GM18951 (cell line): ENCODE data around the gene CPNE4.

Experiments used
- POLR2A ChIP-seq: IDR thresholded peaks from 4 replicates; pipeline ENCODE4 v1.6.1; 2011; ENCODE audit warnings: mild to moderate bottlenecking; ENCODE audit not compliant: insufficient read length, insufficient read depth; ENCODE audit errors: extremely low read depth
- in situ Hi-C: fragments of 300-500 bp; cut with MboI; formaldehyde crosslinking; loops from one replicate; pipeline ENCODE4 v1.12.0; 2022; ENCODE audit warnings: low sequenced_read_pairs, mixed read lengths, inconsistent platforms; ENCODE audit not compliant: unreplicated experiment

The CPNE4 gene

GRCh38 chr3:132006605-132007204 is 28.1 kb downstream of the CPNE4 start:
- in situ Hi-C loops = loop anchor here (25.0 kb wide), 1 partner anchor 469 kb away; no protein-coding TSS in a partner anchor
- no peak for TF ChIP-seq POLR2A

DNA sequence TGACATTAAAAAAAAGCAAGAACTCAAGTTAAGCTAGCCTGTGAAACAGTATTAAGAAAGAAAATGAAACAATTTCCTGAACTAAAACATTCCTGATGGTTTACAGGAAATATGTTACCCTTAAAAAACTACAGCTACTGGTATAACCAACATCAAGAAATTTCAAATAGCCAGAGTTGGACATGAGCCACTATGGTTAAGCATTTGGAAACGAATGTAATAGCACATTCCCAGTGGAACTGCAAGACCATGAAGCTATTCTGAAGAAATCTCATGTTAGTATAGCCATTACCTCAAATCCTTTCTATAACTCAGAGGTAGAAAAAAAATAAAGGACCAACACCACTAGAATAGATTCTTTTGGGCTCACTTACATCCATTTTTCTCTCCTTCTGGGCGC is 30.2 kb downstream of the CPNE4 start:
- no peak for TF ChIP-seq POLR2A
- in situ Hi-C loops = loop anchor here (25.0 kb wide), 1 partner anchor 467 kb away; no protein-coding TSS in a partner anchor

DNA sequence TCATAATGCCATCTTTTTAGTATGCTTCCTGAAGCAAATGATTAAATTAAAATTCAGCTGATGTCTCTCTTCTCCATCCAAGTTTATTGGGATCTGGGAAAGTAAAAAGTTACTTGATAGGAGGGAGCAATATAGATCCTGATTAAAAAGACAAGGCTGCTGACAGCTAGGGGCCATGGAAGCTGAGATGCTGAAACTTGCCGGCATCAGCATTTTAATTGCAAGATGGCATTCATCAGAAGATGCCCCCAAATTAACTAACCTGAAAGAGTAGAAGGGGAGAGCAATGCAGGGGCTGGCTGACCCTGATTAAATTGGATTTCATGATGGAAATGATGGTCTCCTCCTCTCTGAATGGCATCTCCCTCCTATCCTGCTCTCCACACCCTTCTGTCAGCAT is 31.1 kb downstream of the CPNE4 start:
- in situ Hi-C loops = loop anchor here (25.0 kb wide), 1 partner anchor 466 kb away; no protein-coding TSS in a partner anchor
- TF ChIP-seq POLR2A = no peak

- in situ Hi-C loops = loop anchor here (25.0 kb wide), 1 partner anchor 465 kb away; no protein-coding TSS in a partner anchor
- TF ChIP-seq POLR2A = no peak
Measured at GRCh38 chr3:132001999-132002398, 32.8 kb downstream of the CPNE4 start.

DNA sequence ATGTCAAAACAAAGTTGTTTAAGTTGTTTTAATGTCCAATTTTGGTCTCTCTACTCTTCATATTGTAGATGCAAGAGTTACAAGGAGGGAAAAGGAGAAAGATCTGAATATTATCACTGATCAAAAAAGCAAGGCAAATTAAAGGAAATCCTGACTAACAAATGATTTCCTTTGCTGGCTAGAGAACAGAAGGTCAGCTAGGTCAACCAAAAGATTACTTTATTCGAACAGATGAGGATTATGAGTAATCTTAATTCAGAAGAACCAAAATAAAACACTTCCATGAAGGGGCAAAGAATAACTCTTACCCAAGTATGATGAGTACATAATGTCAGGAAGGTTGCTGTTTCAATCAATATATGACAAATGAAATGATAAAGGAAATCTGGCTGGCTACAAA is 33.8 kb downstream of the CPNE4 start:
- in situ Hi-C loops = loop anchor here (25.0 kb wide), 1 partner anchor 464 kb away; no protein-coding TSS in a partner anchor
- TF ChIP-seq POLR2A = no peak

- in situ Hi-C loops = no loop called here
- no peak for TF ChIP-seq POLR2A
Measured at GRCh38 chr3:131998027-131998426, 36.8 kb downstream of the CPNE4 start.

DNA sequence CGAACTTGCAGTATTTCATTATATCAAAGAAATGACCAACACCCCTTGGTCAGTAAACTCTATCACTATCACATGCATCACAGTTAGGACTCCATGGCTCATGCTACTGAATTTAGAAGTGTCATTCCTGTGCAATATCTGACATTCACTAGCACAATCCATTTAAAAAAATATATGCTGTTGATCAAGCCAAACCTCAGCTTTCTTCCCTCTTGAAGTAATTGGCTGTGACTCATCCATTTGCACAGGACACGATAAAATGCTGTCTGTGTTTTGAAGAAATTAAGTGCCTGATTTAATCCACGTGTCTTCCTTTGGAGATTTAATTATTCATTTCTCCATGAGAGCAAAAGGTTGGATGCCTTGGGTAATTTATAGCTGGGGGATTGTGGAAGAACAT is 38.9 kb downstream of the CPNE4 start:
- TF ChIP-seq POLR2A = no peak
- in situ Hi-C loops = no loop called here

GRCh38 chr3:131989318-131989717 is 45.5 kb downstream of the CPNE4 start:
- TF ChIP-seq POLR2A = no peak
- in situ Hi-C loops = no loop called here

- in situ Hi-C loops = no loop called here
Measured at GRCh38 chr3:131988209-131988608, 46.6 kb downstream of the CPNE4 start.

GRCh38 chr3:131983689-131984088 is 51.1 kb downstream of the CPNE4 start:
- in situ Hi-C loops = no loop called here
- no peak for TF ChIP-seq POLR2A

More at GRCh38 chr3:131988209-131988608, 46.6 kb downstream of the CPNE4 start:
- TF ChIP-seq POLR2A = no peak

- in situ Hi-C loops = no loop called here
- no peak for TF ChIP-seq POLR2A
Measured at GRCh38 chr3:131981323-131981722, 53.5 kb downstream of the CPNE4 start.

DNA sequence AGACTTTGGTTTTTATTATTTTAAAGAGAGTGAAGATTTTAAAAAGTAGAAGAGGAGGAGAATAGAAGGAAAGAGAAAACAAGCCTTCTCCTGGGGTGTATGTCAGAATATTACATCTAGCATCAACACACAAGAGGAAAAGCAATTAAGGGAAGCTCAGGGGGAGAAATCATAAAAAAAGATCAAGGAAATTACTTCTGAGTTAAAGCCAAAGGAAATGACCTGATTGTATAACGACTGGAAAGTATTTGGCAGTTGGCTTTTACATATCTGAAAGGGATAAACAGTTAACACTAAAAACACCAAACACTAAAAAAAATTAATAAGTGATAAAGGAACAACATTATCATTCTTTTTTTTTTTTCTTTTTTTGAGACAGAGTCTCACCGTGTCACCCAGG is 58.4 kb downstream of the CPNE4 start:
- in situ Hi-C loops = no loop called here
- no peak for TF ChIP-seq POLR2A

DNA sequence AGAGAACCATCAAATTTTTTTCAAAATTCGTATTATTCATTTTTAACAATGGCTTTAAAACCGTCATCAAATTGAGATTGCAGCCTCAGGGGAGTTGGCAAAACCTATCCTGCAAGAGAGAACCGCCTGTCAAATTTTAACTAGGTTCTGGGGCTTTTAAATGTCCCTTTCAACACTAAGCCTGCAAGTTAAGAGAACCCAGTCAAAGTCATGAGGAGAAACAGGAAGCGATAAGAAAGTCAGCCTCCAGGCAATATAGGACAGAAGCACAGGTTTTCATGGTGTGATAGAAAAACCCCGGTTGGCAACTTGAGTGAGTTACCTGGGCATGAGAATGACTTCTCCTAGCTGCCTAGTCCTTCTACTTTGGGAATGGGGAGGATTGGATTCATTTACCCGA is 59.8 kb downstream of the CPNE4 start:
- TF ChIP-seq POLR2A = no peak
- in situ Hi-C loops = no loop called here

GRCh38 chr3:131973731-131974130 is 61.1 kb downstream of the CPNE4 start:
- in situ Hi-C loops = no loop called here
- TF ChIP-seq POLR2A = no peak
